Activated CD4-positive, alpha-beta T cell treated with anti-CD3 and anti-CD28 coated beads, Interleukin-2, amount 10 ng/mL, durations not matched to agents 7 days and 5 days (primary cell): ENCODE measurements around the gene BLTP2. TPM values are rescaled to one million over a fixed set of nuclear protein-coding genes. Genes with fewer than 3 reads are reported as not detected.

Experiments
- CTCF ChIA-PET: fragments of 350-600 bp; sonication (Branson Sonifier 250); formaldehyde crosslinking; loops from one replicate; lab custom pipeline; 2021; ENCODE audit warnings: antibody characterized with exemption; lab: Charles Lee
- POLR2A ChIA-PET: fragments of 350-600 bp; sonication (Branson Sonifier 250); formaldehyde crosslinking; loops from one replicate; lab custom pipeline; 2021; ENCODE audit warnings: antibody characterized with exemption; lab: Charles Lee
- DNase-seq: peaks from one replicate; pipeline ENCODE4 v3.0.0-alpha.2; 2020
- H3K27ac Mint-ChIP-seq: one replicate; pipeline ENCODE4 v1.8.0; 2021; ENCODE audit warnings: mild to moderate bottlenecking, moderate library complexity, mixed read lengths
- H3K27me3 Mint-ChIP-seq: one replicate; pipeline ENCODE4 v1.8.0; 2021; ENCODE audit warnings: mixed read lengths
- H3K36me3 Mint-ChIP-seq: one replicate; pipeline ENCODE4 v1.8.0; 2021; ENCODE audit warnings: low read depth, mixed read lengths
- H3K4me1 Mint-ChIP-seq: one replicate; pipeline ENCODE4 v1.8.0; 2021; ENCODE audit warnings: mixed read lengths
- H3K4me3 Mint-ChIP-seq: one replicate; pipeline ENCODE4 v1.8.0; 2021; ENCODE audit warnings: mild to moderate bottlenecking, moderate library complexity, mixed read lengths
- H3K9me3 Mint-ChIP-seq: one replicate; pipeline ENCODE4 v1.8.0; 2021; ENCODE audit warnings: mixed read lengths
- total RNA-seq, 2 experiments: library from RNA; stranded (reverse); gene quantifications; one replicate each; pipeline ENCODE4 v1.2.3, GENCODE V29; 2021

The BLTP2 gene
- total RNA-seq, 2 experiments from 2014 or later, result 144 to 145 TPM

DNA sequence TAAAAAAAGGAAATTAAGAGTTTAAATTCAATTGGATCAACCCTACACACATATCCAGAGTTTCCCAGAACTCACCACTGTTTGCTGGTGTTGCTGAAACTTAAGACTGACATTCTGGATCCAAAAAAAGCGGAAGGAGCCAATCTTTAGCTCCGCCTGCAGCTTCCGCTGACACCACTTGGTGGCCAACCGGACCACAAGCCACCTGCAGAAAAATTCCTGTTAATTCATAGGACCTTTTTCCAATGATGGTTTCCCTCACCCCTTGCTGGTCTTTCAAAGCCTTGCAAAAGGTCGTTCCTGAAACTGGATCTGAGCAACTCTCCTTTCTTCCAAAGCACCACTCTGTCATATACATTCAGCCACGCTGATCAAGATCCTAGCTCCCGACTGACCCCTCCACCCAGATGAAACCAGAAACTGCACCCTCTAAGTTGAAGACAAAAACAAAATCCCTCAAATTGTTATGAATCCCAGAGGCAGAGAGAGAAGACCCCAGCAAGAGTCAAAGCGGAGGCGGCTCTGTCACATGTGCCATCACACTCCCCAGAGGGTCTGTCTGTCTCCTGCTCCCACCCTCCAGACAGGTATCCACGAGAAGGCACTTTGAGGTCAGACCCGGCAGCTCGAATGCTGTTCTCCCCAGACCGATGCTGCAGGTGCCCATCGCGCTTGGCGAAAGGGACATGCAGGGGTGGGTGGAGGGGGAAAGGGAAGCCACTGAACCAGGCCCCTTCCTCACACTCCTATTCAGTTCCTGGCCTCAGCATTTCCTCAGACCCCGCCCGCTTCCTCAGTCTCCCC is 773 bp downstream of the BLTP2 start:
- Mint-ChIP-seq H3K27me3 (no peaks in the 10 kb centered on the region), H3K27ac (peak overlapping the region; percentile 90), H3K9me3 (no peaks in the 10 kb centered on the region), H3K4me1 (peaks cover 39% of the 10 kb centered on the region), H3K4me3 (peak overlapping the region; percentile 90), H3K36me3 (peaks cover 53% of the 10 kb centered on the region)
- DNase-seq, result peak; percentile 39
- ChIA-PET POLR2A (interaction anchor here (1.0 to 2.0 kb wide), 3 partner anchors 17 to 67 kb away, joined by 3 to 8 read pairs (median 6); partner anchors contain the start of genes ALDOC, SDF2 and SUPT6H), CTCF (interaction anchor here (0.6 to 4.3 kb wide), 14 partner anchors 9 to 95 kb away, joined by 3 to 21 read pairs (median 5); partner anchors contain the start of genes NEK8, PIGS, SDF2 and SUPT6H)

DNA sequence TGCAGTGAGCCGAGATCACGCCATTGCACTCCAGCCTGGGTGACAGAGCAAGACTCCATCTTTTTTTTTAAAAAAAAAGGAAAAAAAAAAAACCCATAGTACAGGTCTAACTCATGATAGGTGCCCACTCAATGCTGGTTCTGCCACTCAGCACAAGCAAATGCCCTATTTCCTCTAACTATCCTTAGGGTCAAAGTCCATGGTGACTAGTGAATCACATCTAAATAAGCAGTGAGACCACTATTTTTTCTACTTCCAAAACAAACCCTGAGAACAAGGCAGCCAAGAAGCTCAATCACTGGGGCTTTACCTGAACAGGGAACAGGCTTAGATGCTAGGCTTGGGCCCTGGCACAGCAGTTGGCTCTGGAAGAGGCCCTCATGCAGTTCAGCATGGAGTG is 3.4 kb downstream of the BLTP2 start:
- Mint-ChIP-seq H3K36me3 (peaks cover 67% of the 10 kb centered on the region), H3K27ac (no peak overlapping the region), H3K27me3 (no peaks in the 10 kb centered on the region), H3K9me3 (no peaks in the 10 kb centered on the region), H3K4me1 (peaks cover 36% of the 10 kb centered on the region), H3K4me3 (no peak overlapping the region)
- DNase-seq, result no peak
- POLR2A ChIA-PET, result no interaction called here
- CTCF ChIA-PET, result interaction anchor here (0.9 to 1.3 kb wide), 4 partner anchors 23 to 261 kb away, joined by 3 to 4 read pairs (median 3); no protein-coding TSS in a partner anchor

DNA sequence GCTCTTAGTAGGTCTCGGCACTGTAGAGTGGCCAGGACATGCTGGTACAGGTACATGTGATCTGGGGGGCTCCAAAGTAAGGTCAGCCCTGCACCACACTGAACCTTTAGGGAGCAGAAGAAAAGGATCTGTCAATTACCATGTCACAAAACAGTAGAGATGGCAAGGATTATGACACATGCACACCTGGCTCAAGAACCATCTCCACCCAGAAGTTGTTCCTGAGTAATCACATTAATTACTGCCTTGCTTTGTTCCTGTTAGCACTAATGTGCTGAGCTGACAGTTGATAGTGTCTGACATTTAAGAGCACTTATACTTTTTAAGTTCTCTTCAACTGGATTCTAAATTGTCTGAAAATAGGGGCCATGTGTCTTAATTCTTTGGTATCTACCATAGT is 9.5 kb downstream of the BLTP2 start:
- Mint-ChIP-seq H3K4me3 (no peak overlapping the region), H3K27ac (no peak overlapping the region), H3K4me1 (peaks cover 15% of the 10 kb centered on the region), H3K9me3 (no peaks in the 10 kb centered on the region), H3K36me3 (peaks cover 84% of the 10 kb centered on the region), H3K27me3 (no peaks in the 10 kb centered on the region)
- ChIA-PET CTCF (interaction anchor here (0.9 to 3.4 kb wide), 3 partner anchors 10 to 267 kb away, joined by 3 to 21 read pairs (median 4); partner anchors contain the start of genes BLTP2 and DHRS13), POLR2A (no interaction called here)
- no peak for DNase-seq

DNA sequence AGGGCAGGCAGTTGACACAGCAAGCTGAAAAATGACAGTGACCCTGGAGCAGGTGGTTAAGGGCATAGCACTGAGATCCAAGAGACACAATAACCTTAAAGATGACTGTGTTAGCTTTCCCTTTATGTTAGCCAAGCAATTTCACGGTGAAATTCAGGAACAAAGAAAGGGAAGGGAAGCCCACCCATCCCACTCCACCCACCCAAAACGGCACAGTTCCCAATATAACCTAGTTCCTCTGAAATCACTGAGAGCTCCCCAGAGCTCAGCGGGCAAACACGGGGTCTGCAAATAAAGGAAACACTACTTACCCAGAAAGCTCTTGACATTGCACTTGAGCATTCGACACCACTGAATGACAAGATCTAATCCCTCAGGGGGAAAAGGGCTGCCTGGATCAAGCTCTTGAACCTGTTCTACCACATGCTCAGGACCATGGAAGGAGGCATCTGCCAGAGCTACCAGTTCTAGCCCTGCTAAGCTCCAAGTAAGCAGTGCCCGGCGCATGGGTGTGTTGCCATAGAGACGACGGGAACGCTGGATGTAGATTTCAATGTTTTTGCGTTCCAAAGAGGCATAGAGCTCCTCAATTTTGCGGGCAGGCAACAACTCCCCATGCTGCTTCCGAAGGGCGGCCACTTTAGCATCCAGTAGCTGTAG is 10.6 kb downstream of the BLTP2 start:
- no peak for DNase-seq
- peaks cover 13% of the 10 kb centered on the region for H3K4me1 Mint-ChIP-seq
- POLR2A ChIA-PET, result no interaction called here
- no peaks in the 10 kb centered on the region for H3K9me3 Mint-ChIP-seq
- CTCF ChIA-PET, result interaction anchor here (0.9 to 3.4 kb wide), 4 partner anchors 11 to 77 kb away, joined by 3 to 21 read pairs (median 4); partner anchors contain the start of genes BLTP2, PROCA1, SDF2 and SUPT6H
- H3K27me3 Mint-ChIP-seq, result no peaks in the 10 kb centered on the region
- no peak overlapping the region for H3K27ac Mint-ChIP-seq
- no peak overlapping the region for H3K4me3 Mint-ChIP-seq
- peaks cover 76% of the 10 kb centered on the region for H3K36me3 Mint-ChIP-seq

DNA sequence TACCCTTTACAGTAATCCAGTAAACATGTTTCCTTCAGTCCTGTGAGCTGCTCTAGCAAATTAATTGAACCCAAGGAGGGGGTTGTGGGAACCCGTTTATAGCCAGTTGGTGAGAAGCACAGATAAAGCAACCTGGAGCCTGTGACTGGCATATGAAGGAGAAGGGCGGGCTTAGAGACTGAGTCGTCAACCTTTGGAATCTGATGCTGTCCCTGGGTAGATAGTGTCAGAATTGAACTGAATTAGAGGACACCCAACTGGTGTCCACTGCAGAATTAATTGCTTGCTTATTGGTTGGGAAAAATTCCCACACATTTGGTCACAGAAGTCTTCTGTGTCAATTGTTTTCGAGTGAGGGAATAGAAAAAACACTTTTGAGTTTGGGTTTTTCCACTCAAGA is 18.1 kb downstream of the BLTP2 start:
- no peak overlapping the region for H3K27ac Mint-ChIP-seq
- peaks cover 44% of the 10 kb centered on the region for H3K36me3 Mint-ChIP-seq
- no peaks in the 10 kb centered on the region for H3K4me1 Mint-ChIP-seq
- H3K27me3 Mint-ChIP-seq, result no peaks in the 10 kb centered on the region
- no peak overlapping the region for H3K4me3 Mint-ChIP-seq
- no peaks in the 10 kb centered on the region for H3K9me3 Mint-ChIP-seq
- POLR2A ChIA-PET, result no interaction called here
- CTCF ChIA-PET, result interaction anchor here (1.2 kb wide), 2 partner anchors 17 kb away, joined by 3 read pairs; no protein-coding TSS in a partner anchor
- no peak for DNase-seq

DNA sequence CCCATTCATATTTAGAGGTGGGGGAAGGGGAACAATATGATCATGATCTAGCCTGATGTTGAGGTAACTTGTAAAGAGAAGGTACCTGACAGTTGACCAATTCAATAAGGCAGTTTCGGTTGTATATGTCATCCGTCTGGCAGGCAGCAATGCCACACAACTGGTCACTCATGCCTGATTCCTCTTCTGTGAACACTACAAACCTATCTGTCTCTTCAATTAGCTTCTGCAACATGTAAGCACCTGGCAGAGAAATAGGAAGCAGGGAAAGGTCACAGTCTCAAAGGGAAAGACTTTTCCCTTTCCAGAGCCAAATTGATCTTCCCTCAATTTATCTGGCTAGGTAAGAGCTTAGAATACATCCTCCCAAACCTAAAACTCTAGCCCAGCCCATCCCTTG is 20.8 kb downstream of the BLTP2 start:
- no peak overlapping the region for H3K4me3 Mint-ChIP-seq
- CTCF ChIA-PET, result interaction anchor here (0.7 to 1.8 kb wide), 3 partner anchors 11 to 882 kb away, joined by 3 to 5 read pairs (median 5); partner anchors contain the start of gene RSKR

DNA sequence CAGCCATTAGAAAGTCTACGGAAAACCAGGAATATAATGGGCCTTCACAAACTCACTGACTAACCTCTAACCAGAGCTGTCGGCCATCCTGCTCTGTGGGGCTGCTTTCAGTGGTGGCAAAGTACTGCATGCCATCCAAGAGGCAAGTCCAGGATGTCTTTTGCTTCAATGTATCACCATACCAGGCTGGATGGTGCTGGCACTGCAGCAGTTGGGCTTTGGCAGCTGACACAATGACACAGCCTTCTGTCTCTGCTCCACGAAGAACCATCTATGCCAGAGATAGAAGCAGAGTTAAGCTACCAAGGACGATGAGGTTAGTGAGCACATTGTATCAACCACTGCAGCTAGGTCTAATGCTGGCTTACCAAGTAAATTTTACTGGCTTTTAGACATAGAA is 21.3 kb downstream of the BLTP2 start:
- Mint-ChIP-seq H3K36me3 (peaks cover 62% of the 10 kb centered on the region), H3K27ac (no peak overlapping the region), H3K27me3 (no peaks in the 10 kb centered on the region), H3K9me3 (no peaks in the 10 kb centered on the region), H3K4me3 (no peak overlapping the region), H3K4me1 (no peaks in the 10 kb centered on the region)
- ChIA-PET CTCF (interaction anchor here (0.7 to 1.8 kb wide), 4 partner anchors 10 to 882 kb away, joined by 3 to 5 read pairs (median 4); partner anchors contain the start of gene RSKR), POLR2A (no interaction called here)
- no peak for DNase-seq

More for the DNA sequence above, 20.8 kb downstream of the BLTP2 start:
- Mint-ChIP-seq H3K27ac (no peak overlapping the region), H3K4me1 (no peaks in the 10 kb centered on the region), H3K9me3 (no peaks in the 10 kb centered on the region), H3K27me3 (no peaks in the 10 kb centered on the region), H3K36me3 (peaks cover 58% of the 10 kb centered on the region)
- POLR2A ChIA-PET, result no interaction called here
- DNase-seq, result no peak

DNA sequence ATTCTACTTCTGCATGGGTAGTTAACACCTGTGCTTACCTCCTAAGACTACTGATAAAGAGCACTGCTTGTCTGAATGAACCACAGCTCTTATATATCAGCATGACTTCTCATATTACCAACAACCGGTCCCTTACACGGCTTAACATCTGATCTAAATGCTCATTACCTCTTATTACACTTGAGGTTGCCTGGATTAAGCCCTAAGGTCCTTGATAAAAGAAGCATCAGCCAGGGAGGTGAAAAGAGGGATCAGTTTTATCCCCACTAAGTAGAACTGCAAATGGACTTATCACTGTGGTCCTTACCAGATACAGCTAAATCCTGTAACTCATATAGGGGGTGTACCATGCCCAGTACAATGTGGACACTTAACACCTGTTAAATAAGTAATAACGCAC is 22.8 kb downstream of the BLTP2 start:
- Mint-ChIP-seq H3K4me3 (no peak overlapping the region), H3K27ac (no peak overlapping the region), H3K4me1 (no peaks in the 10 kb centered on the region), H3K36me3 (peaks cover 59% of the 10 kb centered on the region), H3K27me3 (no peaks in the 10 kb centered on the region), H3K9me3 (no peaks in the 10 kb centered on the region)
- no peak for DNase-seq
- ChIA-PET POLR2A (no interaction called here), CTCF (interaction anchor here (0.6 to 1.5 kb wide), 4 partner anchors 13 to 66 kb away, joined by 3 to 4 read pairs (median 4); partner anchors contain the start of gene SDF2)

DNA sequence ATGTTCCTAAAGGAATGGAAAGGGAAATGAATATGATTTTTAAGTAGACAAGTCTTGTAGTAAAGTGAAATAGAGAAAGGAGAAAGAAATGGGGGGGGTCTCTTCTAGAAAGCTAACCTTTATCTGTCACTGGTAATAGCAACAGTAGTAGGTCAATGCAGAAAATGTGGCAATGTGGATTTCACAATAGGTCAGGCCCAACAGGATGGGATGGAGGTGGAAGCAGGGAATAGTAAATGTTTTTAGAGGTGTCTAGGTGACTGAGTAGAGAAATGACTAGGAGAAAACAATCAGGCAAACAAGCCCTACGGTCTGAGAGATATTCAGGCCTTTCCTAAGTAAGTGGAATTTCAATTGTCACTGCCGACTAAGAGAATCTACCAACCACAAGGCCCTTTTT is 24.9 kb downstream of the BLTP2 start:
- no peak for DNase-seq
- no peaks in the 10 kb centered on the region for H3K4me1 Mint-ChIP-seq
- H3K9me3 Mint-ChIP-seq, result no peaks in the 10 kb centered on the region
- CTCF ChIA-PET, result interaction anchor here (0.7 to 1.5 kb wide), 3 partner anchors 9 to 946 kb away, joined by 3 to 6 read pairs (median 3); no protein-coding TSS in a partner anchor
- no peak overlapping the region for H3K4me3 Mint-ChIP-seq
- POLR2A ChIA-PET, result no interaction called here
- no peaks in the 10 kb centered on the region for H3K27me3 Mint-ChIP-seq
- H3K27ac Mint-ChIP-seq, result no peak overlapping the region
- H3K36me3 Mint-ChIP-seq, result peaks cover 62% of the 10 kb centered on the region

DNA sequence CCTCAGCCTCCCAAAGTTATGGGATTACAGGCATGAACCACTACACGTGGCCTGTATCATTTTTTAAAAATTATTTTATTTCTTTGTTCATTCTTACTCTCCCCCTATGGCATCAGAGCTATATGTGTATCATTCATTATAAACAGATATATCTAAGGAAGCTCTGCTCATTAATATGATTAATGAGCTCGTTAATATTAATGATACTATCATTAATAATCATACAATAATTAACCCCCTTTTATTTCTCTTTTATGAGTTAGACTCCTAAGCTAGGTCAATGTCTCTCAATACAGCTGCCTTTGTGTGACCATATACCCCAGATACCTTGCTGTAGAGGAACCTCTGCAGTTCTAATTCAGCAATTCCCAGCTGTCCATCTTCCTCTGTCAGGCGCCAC is 26.5 kb downstream of the BLTP2 start:
- peaks cover 2% of the 10 kb centered on the region for H3K4me1 Mint-ChIP-seq
- no peak overlapping the region for H3K27ac Mint-ChIP-seq
- no peak for DNase-seq
- H3K9me3 Mint-ChIP-seq, result no peaks in the 10 kb centered on the region
- H3K27me3 Mint-ChIP-seq, result no peaks in the 10 kb centered on the region
- ChIA-PET POLR2A (no interaction called here), CTCF (interaction anchor here (0.6 to 1.5 kb wide), 5 partner anchors 8 to 28 kb away, joined by 3 to 6 read pairs (median 3); no protein-coding TSS in a partner anchor)
- no peak overlapping the region for H3K4me3 Mint-ChIP-seq
- H3K36me3 Mint-ChIP-seq, result peaks cover 70% of the 10 kb centered on the region

DNA sequence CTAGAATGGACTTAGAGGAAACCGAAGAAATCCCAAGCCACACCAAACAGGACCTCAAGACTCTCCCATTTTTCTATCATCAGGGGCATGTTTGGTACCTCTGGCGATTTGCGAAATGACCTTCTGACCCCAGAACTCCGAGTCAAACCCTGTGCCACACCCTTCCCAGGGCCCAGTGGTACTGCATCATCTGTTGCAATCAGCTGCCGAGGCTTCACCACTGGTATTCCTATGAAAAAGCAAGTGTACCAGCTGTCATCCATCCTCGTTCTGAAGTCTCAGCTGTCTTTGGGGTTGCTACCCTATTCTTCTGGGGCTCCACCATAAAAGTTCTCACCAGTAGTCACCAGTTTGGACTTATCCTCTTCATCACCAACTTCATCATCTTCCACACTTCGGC is 28.7 kb downstream of the BLTP2 start:
- H3K4me1 Mint-ChIP-seq, result peaks cover 3% of the 10 kb centered on the region
- no peak overlapping the region for H3K4me3 Mint-ChIP-seq
- POLR2A ChIA-PET, result no interaction called here
- H3K27ac Mint-ChIP-seq, result no peak overlapping the region
- H3K9me3 Mint-ChIP-seq, result no peaks in the 10 kb centered on the region
- no peak for DNase-seq
- no peaks in the 10 kb centered on the region for H3K27me3 Mint-ChIP-seq
- CTCF ChIA-PET, result interaction anchor here (1.7 kb wide), 1 partner anchor 16 kb away, joined by 4 read pairs; no protein-coding TSS in a partner anchor
- H3K36me3 Mint-ChIP-seq, result peaks cover 63% of the 10 kb centered on the region

DNA sequence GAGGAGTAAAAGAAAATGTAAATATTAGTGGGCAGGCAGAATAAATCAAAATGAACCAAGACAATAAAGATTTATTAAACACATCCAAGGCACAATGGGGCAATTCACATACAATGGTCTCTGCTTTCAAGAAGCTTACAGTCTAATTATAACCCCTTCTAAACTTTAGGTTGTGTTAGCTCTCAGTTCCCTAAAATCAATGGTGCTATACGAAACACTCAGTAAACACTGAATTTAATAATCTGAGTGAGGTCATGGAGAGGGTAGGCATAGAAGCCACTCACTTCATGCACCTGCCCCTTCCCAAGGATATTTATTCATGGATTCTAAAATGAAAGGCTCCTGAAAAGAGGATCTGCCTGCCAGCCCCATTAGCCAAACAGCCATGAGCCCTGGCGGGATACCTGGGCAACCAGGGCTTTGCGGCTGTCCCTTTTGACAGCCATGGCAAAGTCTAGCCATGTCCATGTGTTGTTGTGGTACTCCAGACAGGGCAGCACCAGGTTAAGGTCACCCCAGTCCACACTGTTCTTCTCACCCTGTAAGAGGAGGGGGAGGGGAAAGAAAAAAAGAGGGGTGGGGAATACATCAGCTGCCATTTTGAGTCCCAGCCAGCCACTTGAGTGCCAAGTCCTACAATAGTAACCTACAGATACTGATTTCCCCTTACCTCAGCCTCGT is 29.6 kb downstream of the BLTP2 start:
- no peak for DNase-seq
- ChIA-PET POLR2A (no interaction called here), CTCF (interaction anchor here (1.1 kb wide), 1 partner anchor 28 kb away, joined by 3 read pairs; no protein-coding TSS in a partner anchor)
- Mint-ChIP-seq H3K27me3 (no peaks in the 10 kb centered on the region), H3K36me3 (peaks cover 55% of the 10 kb centered on the region), H3K9me3 (no peaks in the 10 kb centered on the region), H3K4me1 (peaks cover 3% of the 10 kb centered on the region), H3K27ac (no peak overlapping the region), H3K4me3 (no peak overlapping the region)
